HG03565 (cell line): ENCODE results near the gene PDPN.
"Not testable (repeated sequence)": the region's sequence is repeated elsewhere in the genome, so short reads cannot be mapped to it uniquely, and the experiment has no call there.

Source experiments
- ATAC-seq: cut with Tn5 transposase; IDR thresholded peaks from one replicate; pipeline ENCODE4 v1.9.1; 2021; ENCODE audit warnings: mild to moderate bottlenecking, moderate library complexity; ENCODE audit not compliant: unreplicated experiment

The PDPN gene, protein sequence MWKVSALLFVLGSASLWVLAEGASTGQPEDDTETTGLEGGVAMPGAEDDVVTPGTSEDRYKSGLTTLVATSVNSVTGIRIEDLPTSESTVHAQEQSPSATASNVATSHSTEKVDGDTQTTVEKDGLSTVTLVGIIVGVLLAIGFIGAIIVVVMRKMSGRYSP

DNA sequence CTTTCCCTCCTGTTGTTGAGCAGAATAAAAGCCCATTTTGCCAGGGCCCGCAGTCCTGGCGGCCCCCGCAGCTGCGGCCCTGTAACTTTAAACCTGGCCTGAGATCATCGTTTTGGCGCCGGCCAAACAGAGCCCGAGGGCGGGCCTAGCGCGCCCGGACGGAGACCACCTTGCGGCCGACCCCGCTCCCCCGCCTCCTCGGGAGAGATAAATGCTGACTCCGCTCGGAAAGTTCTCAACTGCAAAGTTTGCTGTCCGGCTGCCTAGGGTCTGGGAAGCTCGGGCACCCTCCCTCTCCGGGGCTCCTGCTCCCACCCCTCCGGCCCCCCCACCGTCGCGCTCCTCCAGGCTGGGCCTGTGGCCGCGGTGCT lies at the start of gene PDPN:
Gene PDPN, plus strand, starts transcription at position 238 of the 371 bp plus-strand sequence. CDS start 202 bp downstream, outside the sequence.
- no peak for ATAC-seq

DNA sequence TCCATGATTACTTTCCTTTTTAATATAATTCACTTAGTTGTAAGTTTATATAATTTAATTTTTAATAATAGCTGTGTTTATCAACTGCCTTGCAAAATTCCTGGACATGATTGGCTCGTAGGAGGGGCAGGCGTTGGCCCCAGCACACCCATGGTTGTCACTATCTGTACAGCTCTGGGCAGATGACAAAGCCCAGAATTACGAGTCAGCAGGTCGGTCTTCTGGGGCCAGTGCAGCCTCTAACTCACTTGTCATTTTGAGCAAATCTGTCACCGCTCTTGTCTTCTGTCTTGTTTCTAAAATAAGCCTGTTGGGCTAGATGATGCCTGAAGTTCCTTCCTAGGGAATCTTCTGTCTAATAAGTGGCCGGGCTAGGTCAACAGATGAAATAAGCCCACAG lies 48.4 kb upstream of the PDPN start:
- no peak for ATAC-seq

DNA sequence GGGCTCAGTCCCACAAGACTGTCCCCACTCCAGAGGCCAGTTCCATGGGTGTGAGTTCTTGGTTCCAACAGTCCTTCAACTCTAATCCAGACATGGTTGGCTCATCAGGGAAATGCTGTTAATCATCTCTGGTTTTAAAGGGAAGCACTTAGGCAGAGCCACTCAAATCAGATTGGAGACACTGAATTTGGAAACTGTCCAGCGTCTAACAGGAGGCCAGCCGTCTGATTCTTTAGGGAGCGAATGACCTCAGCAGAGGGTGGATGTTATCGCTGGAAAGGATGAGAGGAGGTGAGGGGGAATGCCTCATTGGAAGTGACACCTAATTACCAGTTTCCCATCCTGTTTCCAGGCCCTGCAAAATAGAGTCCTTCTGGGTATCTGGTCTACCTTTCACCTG lies 47.1 kb upstream of the PDPN start:
- no peak for ATAC-seq

DNA sequence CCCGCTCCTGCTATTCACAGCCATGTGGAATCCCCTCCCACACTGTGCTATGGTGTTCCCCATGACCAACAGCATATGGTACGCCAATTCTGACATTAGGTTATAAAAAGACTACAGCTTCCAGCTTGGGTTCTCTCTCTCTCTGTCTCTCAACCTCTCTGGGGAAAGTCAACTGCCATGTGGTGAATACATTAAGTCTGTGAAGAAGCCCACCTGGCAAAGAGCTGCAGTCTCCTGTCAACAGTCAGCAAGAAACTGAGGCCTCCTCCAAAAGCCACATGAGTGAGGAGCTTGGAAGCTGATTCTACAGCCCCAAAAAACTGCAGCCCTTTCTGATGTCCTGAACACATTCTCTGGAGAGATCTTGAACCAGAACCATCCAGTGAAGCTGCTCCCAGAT lies 44.8 kb upstream of the PDPN start:
- ATAC-seq = no peak

DNA sequence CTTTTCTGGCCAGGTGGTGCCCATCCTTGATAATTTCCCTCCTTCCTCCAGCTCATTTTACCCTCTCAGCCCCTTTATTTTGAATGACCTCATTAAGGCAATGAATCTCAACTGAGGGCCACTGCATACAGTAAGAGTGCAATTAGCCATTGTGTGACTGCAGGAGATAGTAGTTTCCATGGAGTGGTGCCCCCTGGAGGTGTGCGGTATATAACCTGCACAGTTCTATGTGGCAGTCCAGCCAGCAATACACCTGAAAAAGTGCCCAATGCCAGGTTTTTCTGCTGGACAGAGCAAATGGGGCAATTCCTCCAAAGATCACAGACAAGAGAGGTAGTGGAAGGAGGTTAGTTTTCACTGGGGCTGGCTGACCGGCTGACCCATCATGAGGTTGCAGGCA lies 43.9 kb upstream of the PDPN start:
- no peak for ATAC-seq

DNA sequence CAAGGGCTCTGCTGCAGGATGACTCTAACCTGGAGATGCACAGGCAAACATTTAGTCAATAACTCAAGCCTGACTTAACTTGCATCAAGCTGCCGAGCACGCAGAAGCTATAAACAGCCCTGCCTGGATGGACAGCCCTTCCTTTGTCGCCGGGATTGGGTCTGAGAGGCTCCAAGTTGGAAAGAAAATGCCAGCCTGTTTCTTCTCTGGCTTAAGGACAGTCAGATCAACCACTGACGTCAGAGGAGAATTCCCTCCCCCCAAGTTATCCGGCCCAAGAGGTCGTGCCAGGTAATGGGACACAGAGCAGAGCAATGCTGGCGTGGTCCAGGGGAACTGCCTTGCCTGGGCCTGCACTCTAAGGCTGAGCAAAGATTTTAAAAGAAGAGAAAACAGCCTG lies 42.8 kb upstream of the PDPN start:
- ATAC-seq = no peak

DNA sequence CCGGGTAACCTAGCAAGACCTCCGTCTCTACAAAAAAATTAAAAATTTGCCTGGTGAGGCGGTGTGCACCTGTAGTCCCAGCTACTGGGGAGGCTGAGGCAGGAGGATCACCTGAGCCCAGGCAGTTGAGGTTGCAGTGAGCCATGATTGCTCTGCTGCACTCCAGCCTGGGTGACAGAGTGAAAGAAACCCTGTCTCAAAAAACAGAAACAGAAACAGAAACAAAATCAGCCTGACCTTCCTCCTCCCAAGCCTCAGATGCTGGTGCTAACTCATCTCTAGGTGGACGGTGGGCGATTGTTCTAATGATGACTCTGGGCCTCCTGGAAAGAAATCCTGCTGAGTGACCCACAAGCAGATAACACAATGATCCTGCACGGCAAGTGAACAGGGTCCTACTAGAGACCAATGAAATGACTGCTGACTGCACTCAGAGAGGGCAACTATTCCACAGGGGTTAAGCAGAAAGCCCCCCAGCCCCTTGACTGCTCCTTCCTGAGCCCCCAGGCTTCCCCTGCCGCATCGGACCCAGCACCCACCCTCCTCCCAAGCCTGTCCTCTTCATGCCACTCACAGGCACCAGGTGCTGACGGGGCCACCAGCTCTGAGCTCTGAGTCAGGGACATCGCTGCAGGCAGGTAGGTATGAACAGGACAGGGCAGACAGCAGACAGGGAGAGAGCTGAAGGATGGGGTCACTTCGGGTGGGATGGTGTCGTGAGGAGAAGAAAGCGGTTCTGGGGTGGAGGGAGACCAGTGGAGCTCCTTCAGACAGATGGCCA lies 42.0 kb upstream of the PDPN start:
- ATAC-seq = no peak

DNA sequence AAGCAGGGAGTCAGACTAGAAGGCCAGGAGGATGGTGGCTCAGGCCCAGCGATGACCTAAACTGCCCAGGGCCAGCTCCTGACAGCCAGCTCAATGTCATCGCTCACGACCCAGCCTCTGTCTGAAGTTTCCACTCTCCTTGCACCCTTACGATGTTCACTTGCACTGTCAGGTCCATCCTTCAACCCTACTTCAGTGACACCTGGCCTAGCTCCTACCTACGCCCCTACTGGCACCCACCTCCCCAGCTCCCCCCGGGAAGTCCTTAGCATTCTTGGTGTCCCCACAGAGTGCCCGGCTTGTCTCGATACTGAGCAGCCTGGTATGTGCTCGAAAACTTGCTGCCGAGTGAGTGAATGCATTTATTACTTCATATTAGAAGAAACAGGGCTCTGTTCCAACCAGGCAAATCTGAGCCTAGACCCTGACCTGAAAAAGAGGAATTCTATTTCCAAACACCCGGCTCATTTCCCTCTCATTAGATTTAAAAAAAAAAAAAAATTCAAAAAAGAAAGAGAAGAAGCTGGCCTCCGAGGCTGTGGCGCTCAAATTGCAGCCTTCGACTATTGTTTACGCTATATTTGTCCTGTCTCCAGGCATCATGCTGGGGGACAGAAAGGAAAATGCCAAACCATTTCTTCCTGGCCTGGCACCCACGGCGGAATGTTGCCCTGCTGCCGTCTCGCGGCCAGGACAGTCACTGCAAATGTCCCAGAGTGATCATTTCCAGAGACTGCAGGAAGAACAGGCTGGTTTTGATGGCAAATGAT lies 40.0 kb upstream of the PDPN start:
- no peak for ATAC-seq

DNA sequence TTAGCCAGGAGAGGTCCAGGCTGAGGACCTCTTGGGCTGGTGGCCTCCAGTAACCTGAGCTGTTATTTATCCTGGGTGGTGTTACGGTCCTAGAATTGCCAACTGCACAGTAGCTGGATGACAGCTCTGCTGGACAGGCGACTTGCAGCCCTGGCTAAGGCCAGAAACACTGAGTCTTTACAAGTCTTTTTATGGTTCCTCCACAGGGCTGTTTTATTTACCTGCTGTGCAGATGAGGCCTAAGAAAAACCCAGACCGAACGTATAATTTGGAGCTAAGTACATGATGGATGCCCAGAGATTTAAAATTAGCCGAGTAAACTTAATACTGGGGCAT lies 39.4 kb upstream of the PDPN start:
- ATAC-seq = no peak

DNA sequence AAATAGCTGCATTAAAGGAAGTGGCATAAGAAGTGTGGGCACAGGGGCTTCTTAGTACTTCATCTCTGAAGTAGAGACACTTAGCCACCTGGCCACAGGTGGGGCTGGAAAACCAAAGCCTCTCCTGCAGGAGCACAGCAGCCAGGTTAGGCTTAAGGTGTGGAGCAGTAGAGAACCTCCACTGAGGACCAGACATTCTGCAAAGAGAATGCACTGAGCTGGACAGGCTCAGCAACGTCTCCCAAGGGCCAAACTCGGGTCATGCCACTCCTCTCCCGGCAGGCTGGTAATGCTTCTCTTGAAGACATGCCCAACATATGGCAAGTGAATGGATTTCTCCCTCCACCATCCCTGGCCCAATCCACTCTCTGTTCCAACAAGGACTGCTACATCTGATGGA lies 36.8 kb upstream of the PDPN start:
- no peak for ATAC-seq

DNA sequence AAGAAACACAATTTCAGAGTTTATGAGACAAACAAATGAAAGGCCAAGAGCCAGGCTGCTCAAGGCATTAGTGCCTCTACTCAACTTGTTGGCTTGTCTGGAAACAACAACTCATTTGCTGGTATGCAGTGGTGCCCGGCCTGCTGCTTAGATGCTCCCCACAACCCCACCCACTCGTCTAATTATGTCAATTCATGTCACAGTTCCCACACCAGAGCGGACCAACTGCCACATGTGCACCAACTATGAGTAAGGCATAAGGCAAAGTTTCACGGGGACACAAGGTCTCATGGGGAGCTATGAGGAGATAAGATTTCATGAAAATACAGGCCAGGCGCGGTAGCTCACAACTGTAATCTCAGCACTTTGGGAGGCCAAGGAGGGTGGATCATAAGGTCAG lies 35.4 kb upstream of the PDPN start:
- ATAC-seq = no peak

DNA sequence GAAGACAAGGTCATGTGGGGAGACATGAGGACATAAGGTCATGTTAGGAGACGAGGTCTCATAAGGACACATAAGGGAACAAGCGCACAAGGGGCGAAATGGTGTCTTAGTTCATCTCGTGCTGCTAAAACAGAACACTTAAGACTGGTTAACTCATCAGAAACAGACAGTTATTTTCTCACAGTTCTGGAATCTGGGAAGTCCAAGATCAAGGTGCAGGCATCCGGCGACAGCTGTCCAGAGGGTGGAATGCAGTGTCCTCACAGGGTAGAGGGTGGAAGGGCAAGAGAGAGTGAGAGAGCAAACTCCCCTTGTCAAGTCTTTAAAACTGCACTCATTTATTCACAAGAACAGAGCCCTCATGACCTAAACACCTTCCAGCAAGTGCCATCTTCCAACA lies 34.6 kb upstream of the PDPN start:
- ATAC-seq = no peak

DNA sequence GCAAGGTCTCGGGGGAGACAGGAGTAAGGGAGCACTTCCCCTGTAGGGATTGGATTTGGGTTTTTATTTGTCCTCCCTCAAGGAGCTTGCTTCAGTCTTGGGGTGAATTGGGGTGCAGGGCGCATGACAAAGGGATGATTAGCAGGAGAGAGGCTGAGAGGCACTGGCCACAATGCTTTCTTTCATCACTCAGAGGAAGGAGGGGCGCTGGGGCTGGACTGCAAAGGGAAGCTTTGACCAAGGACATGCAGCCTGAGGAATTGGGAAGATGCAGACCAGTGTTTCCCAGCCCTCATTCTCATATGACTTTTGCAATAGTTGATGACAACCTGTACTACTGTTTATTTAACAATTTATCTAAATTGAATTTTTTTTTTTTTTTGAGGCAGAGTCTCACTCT lies 34.1 kb upstream of the PDPN start:
- no peak for ATAC-seq

DNA sequence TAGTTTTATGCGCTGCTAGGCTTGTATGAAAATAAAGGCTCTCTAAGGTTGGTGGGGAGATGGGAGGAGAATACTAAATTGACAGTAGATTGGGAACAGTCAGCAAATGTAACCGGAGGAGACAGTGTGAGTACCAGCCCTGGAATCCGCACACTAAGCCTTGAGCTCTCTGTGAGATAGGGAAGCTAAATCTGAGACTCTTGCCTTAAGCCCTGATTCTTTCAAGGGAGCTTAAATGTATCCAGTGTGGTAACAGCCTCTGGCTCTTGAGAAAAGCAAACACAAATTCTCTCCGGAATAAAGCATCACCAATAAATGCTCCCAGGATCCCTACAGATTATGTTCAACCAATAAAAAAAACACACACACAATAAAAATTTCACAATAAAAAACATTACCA lies 33.0 kb upstream of the PDPN start:
- ATAC-seq = no peak

DNA sequence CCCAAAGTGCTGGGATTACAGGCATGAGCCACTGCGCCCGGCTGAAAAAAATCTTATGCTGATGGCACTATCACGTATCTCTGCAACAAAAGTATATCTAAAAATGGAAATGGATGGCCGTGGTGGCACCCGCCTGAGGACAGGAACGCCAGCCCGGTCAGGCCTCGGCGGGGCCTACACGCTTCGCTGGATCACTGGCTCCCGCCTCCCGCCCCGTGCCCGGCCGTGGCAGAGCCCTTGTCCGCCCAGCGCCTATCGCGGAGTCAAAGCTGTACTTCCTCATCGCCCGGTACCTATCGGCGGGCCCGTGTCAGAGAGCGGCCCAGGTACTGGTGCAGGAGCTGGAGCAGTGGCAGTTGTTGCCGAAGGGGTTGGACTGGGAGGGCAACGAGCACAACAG lies 28.8 kb upstream of the PDPN start:
- no peak for ATAC-seq

DNA sequence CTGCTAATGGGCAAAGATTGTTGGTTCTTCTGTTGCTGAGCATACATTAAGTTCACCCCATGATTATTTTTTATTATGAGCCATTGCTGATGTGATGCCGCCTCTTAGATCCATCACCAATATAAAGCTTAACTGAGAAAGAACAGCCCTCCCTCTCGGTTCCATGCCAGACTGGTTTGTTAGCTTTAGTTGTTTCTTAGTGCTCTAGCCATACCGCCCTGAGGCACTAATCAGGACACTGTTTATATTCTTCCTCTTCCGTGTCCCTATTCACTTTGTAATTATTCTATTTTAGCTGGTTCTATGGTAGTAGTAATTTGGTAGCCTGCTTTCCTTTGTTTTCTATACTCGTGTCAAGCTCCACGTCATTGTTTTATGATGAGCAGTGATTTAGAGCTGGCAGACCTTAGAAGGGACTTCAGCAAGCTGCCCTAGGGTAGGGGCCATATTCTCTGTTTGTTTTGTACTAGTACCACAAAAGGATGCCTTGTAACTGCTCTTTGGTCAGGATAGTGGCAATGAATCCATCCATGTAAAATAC lies 27.3 kb upstream of the PDPN start:
- no peak for ATAC-seq

DNA sequence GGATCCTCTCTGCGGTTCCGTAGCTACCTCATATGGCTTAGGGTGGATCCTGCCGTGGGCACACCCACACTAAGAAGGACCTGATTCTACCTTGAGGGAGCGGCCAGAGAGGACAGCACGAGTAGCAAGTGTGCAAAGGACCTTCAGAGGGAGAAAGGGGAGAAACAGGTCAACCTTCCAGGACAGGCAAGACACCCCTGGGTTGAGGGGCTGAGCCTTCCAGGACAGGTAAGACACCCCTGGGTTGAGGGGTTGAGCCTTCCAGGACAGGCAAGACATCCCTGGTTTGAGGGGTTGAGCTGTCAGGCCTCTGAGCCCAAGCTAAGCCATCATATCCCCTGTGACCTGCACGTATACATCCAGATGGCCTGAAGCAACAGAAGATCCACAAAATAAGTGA lies 23.1 kb upstream of the PDPN start:
- ATAC-seq = no peak

DNA sequence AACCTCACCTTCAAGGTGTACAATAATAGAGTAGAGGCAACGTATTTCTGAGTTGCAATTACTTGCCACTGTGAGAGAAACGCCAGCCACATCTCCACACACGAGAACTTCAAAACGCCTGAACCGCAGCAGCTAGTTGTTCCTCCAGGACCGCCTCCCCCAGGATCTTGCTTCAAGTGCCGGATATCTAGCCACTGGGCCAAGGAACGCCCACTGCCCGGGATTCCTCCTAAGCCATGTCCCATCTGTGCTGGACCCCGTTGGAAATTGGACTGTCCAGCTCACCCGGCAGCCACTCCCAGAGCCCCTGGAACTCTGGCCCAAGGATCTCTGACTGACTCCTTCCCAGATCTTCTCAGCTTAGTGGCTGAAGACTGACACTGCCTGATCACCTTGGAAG lies 20.7 kb upstream of the PDPN start:
- ATAC-seq = not testable (repeated sequence)

DNA sequence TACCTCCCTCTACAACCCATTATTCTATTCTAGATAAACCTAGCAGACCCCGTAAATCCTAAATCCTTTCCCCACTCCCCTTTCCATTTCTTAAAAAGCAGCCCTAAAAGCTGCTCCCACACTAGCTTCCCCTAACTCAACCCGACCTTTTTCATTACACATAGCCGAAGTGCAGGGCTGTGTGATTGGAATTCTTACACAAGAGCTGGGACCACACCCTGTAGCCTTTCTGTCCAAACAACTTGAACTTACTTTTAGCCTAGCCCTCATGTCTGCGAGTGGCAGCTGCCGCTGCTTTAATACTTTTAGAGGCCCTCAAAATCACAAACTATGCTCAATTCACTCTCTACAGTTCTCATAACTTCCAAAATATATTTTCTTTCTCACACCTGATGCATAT lies 19.6 kb upstream of the PDPN start:
- no peak for ATAC-seq

DNA sequence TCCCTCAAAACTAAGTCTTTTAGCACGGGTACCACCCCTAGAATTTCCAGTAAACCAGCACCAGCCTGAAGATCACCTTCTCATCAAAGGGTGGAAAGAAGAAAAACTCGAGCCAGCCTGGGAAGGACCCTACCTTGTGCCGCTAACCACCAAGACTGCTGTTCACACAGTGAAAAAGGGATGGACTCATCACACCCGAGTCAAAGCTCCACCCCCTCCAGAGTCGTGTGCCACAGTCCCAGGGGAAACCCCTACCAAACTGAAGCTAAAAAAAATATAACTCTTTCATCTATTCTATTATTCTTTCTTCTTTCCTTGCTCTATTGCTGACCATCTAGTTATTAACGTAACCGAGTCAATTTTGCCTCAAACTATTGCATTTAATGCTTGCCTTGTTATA lies 13.2 kb upstream of the PDPN start:
- ATAC-seq = not testable (repeated sequence)

DNA sequence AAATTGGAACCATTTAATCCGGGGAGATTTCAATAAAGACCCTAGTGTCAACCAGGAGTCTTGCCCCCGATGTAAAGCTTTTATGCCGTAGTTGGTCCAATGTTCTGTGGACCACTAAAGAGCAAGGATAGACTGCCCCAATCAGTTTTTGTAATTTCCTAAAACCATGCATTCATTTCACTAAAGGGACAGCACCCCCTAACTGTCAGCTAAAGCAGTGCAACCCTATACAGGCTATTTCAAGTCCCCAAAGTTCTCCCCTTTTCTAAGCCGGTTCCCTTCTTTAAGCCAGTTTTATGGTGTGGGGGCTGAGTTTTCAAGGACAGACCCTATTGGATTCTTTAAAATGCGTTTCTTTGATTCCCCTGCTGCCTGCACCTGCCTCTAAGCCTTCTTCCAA lies 12.7 kb upstream of the PDPN start:
- no peak for ATAC-seq

DNA sequence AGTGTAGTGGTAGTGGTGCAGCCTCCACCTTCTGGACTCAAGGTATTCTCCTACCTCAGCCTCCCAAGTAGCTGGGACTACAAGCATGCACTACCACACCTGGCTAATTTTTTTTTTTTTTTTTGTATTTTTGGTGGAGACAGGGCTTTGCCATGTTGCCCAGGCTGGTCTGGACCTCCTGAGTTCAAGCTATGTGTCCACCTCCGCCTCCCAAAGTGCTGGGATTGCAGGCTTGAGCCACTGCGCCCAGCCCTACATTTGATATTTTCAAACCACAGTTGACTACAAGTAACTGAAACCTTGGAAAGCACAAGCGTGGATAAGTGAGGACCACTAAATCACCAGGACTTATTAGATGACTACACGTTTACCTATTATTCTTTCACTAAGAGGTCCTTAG lies 10.0 kb upstream of the PDPN start:
- no peak for ATAC-seq
